Fibroblast of mammary gland (primary cell): ENCODE data around the gene UCN.
"Not testable (repeated sequence)": the region's sequence is repeated elsewhere in the genome, so short reads cannot be mapped to it uniquely, and the experiment has no call there.

Experiments
- DNase-seq: peaks from one replicate; pipeline ENCODE4 v3.0.0-alpha.2; 2010; ENCODE audit warnings: low read depth
- H3K4me3 ChIP-seq: 2 replicates; pipeline ENCODE4 v1.5.1; 2011; ENCODE audit warnings: low read depth, mild to moderate bottlenecking, low read length, moderate library complexity; ENCODE audit not compliant: control insufficient read depth
- CTCF ChIP-seq: conservative IDR thresholded peaks from 2 replicates; pipeline ENCODE4 v1.5.1; 2011; ENCODE audit warnings: low read depth, low read length, inconsistent platforms; ENCODE audit not compliant: control insufficient read depth, insufficient read depth

Gene UCN

GRCh38 chr2:27275211-27276150, 32.8 kb downstream of the UCN start, which contains the start of gene DNAJC5G:
Gene DNAJC5G (plus strand): TSS chr2:27275433. CDS start chr2:27276729, 1,296 bp downstream.
- no peak for DNase-seq
- H3K4me3 ChIP-seq: no peak within 1 kb of the TSS
- no peak for TF ChIP-seq CTCF

- H3K4me3 ChIP-seq, DNase-seq: not testable (repeated sequence)
These were observed 35.4 kb downstream of the UCN start for GRCh38 chr2:27272537-27273522.

GRCh38 chr2:27271631-27272340, 36.5 kb downstream of the UCN start:
- TF ChIP-seq CTCF: no peak

GRCh38 chr2:27270670-27271069, 37.6 kb downstream of the UCN start:
- no peak overlapping the region for H3K4me3 ChIP-seq
- DNase-seq: no peak
- TF ChIP-seq CTCF: no peak

More at GRCh38 chr2:27271631-27272340, 36.5 kb downstream of the UCN start:
- no peak overlapping the region for H3K4me3 ChIP-seq
- DNase-seq: no peak

- TF ChIP-seq CTCF: no peak
- H3K4me3 ChIP-seq: no peak overlapping the region
- DNase-seq: no peak
These were observed 38.1 kb downstream of the UCN start for GRCh38 chr2:27270131-27270530.

- DNase-seq, H3K4me3 ChIP-seq: not testable (repeated sequence)
These were observed 39.9 kb downstream of the UCN start for GRCh38 chr2:27268296-27268695.

GRCh38 chr2:27265536-27265870, 42.7 kb downstream of the UCN start:
- H3K4me3 ChIP-seq: no peak overlapping the region
- DNase-seq: no peak
- no peak for TF ChIP-seq CTCF
